ENCODE measurements around the gene TLDC2.

GRCh38 chr20:36856691-36857635, 19.0 kb upstream of the TLDC2 start:
- TF ChIP-seq POLR2AphosphoS5 (IDR thresholded peaks at IDR 0.05; ENCODE audit: low read depth, low read length) (no peak), POLR2A (IDR thresholded peaks at IDR 0.05; ENCODE audit: low read depth, low read length) (no peak)

Data from GM12891 (cell line).